GM13977 (cell line): ENCODE data around the gene MYZAP.

ENCODE experiments used
- DNase-seq: peaks from one replicate; pipeline ENCODE4 v3.0.0; 2012; ENCODE audit warnings: low spot score
- in situ Hi-C: fragments of 300-500 bp; cut with MboI; formaldehyde crosslinking; loops from one replicate; pipeline ENCODE4 v1.12.0; 2022; ENCODE audit warnings: low sequenced_read_pairs, low pct_unique_long_range_greater_than_20kb, mixed read lengths, inconsistent platforms; ENCODE audit not compliant: unreplicated experiment
- TF ChIP-seq, protein P1 (sequence below): IDR thresholded peaks from 2 replicates; pipeline ENCODE4 v1.5.1; 2012; ENCODE audit warnings: mild to moderate bottlenecking, control low read depth; ENCODE audit not compliant: insufficient read depth; ENCODE audit errors: extremely low read depth, missing control alignments

Gene MYZAP

DNA sequence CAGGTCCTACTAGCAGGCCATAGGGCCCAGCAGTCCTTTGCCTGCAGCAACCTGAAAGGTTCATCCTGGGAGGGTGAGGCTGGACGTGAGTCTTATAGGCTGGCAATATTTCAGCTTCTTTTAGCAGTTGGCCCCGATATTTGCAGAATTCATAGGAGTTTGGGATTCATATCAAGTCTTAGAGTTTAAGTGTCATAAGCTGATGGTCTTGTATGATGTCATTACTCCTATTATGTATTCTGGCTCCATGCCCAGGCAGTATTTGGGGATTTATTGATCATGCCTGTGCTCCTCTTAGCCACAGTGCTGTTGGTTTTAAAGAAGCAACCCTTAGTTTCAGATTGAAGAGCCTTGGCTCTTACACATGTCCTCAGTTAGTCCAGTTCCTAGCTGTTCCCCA is 73.5 kb downstream of the MYZAP start:
- TF ChIP-seq, protein P1, sequence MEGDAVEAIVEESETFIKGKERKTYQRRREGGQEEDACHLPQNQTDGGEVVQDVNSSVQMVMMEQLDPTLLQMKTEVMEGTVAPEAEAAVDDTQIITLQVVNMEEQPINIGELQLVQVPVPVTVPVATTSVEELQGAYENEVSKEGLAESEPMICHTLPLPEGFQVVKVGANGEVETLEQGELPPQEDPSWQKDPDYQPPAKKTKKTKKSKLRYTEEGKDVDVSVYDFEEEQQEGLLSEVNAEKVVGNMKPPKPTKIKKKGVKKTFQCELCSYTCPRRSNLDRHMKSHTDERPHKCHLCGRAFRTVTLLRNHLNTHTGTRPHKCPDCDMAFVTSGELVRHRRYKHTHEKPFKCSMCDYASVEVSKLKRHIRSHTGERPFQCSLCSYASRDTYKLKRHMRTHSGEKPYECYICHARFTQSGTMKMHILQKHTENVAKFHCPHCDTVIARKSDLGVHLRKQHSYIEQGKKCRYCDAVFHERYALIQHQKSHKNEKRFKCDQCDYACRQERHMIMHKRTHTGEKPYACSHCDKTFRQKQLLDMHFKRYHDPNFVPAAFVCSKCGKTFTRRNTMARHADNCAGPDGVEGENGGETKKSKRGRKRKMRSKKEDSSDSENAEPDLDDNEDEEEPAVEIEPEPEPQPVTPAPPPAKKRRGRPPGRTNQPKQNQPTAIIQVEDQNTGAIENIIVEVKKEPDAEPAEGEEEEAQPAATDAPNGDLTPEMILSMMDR: no peak
- DNase-seq: no peak
- in situ Hi-C loops: no loop called here

DNA sequence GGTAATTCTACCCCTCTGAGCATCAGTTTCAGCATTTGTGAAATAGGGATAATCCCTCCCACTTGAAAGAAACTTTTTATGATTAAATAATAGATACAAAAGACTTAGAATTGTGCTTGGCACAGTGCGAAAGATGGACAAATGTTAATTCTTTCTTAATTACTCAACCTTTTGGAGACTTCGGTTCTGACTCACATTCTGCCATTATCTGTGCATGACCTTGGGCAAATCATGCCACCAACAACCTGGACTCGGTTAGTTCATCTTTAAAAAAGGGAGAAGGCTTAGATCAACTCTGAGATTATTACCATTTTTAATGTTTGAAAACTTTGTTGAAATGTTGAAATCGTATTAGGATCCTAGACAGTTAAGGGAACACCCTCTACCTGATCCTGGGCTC is 74.2 kb downstream of the MYZAP start:
- TF ChIP-seq, protein P1: no peak
- in situ Hi-C loops: no loop called here
- DNase-seq: no peak

DNA sequence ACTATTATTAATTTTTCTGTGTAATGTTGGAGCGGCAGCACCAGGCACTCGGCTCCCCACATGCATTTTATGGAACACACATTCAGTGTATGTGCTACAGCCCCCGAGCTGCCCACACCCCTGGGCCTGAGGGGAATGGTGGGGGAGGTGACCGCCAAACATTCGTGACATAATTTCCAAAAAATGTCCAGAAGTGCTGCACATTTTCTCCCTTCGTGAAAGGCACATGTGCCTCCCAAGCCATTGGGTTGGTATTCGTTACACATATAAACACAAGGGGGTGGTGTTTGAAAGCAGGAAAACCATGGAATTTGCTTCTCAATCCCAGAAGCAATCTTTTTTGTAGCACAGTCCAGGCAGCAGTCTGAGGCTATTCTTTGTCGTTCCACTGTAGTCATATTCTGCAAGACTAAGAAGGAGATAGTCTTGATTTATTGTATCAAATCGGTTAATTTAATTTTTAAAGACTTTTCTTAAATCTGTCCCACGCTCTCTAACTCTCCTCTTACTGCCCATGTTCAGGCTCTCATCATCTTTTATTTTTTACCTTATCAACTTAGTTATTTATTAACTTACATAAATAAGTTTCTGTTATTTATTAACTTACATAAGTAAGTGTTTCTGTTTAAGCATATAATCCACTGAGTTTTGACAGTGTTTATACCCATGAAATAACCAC is 75.6 kb downstream of the MYZAP start:
- no peak for DNase-seq

DNA sequence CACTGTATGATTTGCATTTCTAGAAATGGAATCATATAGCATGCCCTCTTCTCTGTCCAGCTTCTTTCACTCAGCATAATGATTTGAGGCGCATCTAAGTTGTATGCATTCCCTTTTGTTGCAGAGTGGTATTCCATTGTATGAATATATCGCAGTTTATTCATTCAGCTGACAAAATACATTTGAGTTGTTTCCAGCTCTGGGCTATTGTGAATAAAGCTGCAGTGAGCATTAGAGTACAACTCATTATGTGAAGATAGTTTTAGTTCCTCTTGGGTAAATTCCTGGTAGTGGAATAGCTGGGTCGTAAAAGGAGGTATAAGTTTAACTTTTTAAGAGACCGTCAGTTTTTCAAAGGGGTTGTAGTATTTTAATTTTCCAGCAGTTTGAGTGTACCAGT is 76.3 kb downstream of the MYZAP start:
- TF ChIP-seq, protein P1: no peak
- no peak for DNase-seq
- in situ Hi-C loops: no loop called here

More for the DNA sequence above, 75.6 kb downstream of the MYZAP start:
- TF ChIP-seq, protein P1: no peak
- in situ Hi-C loops: no loop called here

DNA sequence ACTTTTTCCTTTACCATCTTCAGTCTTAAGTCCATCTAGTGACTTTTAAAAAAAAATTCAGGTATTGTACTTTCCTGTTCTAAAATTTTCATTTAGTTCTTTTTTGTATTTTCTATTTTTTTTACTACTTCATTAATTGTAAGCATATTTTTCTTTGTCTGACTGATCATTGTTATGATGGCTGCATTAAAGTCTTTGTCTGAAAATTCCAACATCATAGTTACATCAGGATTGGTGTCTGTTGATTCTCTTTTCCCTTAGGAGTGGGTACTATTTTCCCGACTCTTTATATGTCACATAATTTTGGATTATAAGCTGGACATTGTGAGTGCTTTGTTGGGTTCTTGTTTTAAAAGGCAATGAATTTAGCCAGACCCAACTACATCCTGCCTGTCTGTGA is 79.9 kb downstream of the MYZAP start:
- DNase-seq: no peak

DNA sequence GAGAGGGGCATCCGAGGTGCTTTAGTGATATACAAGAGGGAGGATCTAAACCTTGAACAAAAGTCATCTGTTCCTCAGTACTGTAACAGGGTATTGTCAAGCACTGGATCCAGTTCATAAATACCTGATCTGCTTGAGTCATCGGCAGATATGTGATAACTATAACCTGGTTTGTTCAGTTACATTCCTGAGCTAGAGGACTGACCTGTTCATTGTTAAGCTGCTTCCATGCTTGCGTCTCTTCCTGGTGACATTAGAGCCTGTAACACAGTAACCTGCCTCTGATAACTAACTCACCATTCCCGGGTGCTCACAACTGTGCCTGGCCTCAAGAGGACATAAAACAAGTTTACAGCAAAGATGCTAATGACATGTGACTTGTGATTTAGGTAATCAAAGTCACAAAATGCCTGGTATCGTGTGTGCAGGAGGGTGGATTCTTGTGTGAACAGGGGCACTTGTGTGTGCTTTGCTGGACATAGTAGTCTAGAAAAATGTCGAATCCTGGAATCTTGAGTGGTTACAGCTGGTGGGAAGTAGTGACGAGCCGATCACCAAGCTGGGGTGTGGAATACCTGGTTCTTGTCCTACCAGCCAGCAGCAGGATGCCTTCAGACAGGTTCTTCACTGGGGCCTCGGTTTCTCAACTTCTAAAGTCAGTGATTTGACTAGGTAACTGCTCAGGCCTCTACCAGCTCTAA is 83.9 kb downstream of the MYZAP start:
- TF ChIP-seq, protein P1: no peak
- DNase-seq: no peak
- in situ Hi-C loops: no loop called here

More for the DNA sequence above, 79.9 kb downstream of the MYZAP start:
- TF ChIP-seq, protein P1: no peak
- in situ Hi-C loops: no loop called here
